Activated naive CD8-positive, alpha-beta T cell treated with anti-CD3 and anti-CD28 coated beads, Interleukin-2, amount 10 ng/mL, durations not matched to agents 7 days and 5 days (primary cell): ENCODE measurements around the gene COLEC12. TPM values are rescaled to one million over a fixed set of nuclear protein-coding genes. Genes with fewer than 3 reads are reported as not detected.

Experiments used
- ATAC-seq: fragments of 150-1000 bp; cut with Tn5 transposase; one replicate; pipeline ENCODE4 v1.10.0; 2021; ENCODE audit warnings: low read depth, moderate library complexity
- POLR2A ChIA-PET: fragments of 350-600 bp; sonication (Branson Sonifier 250); formaldehyde crosslinking; loops from one replicate; lab custom pipeline; 2021; ENCODE audit warnings: antibody characterized with exemption; lab: Charles Lee
- DNase-seq: peaks from one replicate; pipeline ENCODE4 v3.0.0; 2021
- H3K27ac Mint-ChIP-seq: one replicate; pipeline ENCODE4 v1.8.0; 2022; ENCODE audit warnings: mild to moderate bottlenecking, mixed read lengths
- H3K27me3 Mint-ChIP-seq: one replicate; pipeline ENCODE4 v1.8.0; 2022; ENCODE audit warnings: mild to moderate bottlenecking, moderate library complexity, mixed read lengths
- H3K36me3 Mint-ChIP-seq: one replicate; pipeline ENCODE4 v1.8.0; 2021; ENCODE audit warnings: mild to moderate bottlenecking, mixed read lengths
- H3K4me1 Mint-ChIP-seq: one replicate; pipeline ENCODE4 v1.8.0; 2021; ENCODE audit warnings: mixed read lengths
- H3K4me3 Mint-ChIP-seq: one replicate; pipeline ENCODE4 v1.8.0; 2022; ENCODE audit warnings: mild to moderate bottlenecking, moderate library complexity, mixed read lengths
- H3K9me3 Mint-ChIP-seq: one replicate; pipeline ENCODE4 v1.8.0; 2021; ENCODE audit warnings: mixed read lengths
- total RNA-seq, 2 experiments: library from RNA; stranded (reverse); gene quantifications; one replicate each; pipeline ENCODE4 v1.2.3, GENCODE V29; 2021

The COLEC12 gene
- total RNA-seq, 2 experiments from 2014 or later = 0.06 to 0.11 TPM

DNA sequence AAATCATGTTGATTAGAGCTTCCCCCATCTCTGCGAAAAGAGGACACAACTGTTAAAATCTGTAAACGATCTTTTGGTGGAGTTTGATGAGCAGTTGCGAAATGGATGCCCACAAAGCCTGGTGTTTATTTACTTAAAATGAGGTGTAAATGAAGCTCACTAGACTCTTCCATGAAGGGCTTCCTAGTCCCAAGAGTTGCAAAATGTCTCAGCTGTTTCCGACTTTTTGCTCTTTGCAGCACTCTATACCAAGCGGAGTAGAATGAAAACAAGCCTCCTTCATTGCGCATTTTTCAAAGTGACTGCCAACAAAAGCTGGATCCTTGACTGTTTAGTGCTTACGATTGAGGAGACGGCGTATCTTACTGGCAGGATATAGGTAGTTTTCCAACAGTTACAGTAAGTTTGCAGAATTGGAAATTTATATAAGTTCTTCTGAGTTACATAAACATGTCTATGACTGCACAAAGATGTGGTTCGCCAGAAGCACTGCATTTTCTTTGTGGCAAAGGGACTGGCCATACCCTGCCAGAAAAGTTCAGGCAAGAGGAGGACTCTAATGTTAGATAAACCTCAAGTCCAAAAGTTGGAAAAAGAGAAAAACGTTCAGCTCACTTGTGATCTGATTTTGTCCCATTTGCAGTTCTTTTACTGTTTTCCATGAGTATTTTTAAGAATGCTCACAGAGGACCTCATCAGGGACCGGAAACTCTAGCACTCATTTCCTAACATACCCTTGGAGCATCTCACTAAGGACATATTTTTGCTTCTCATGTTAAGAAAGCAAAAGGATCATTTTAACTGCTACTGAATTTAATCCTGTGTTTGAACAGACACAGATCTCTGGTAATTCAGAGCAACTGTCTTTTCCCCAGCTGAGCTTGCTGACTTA lies 42.7 kb downstream of the COLEC12 start:
- H3K27ac Mint-ChIP-seq = no peak overlapping the region
- H3K36me3 Mint-ChIP-seq = no peaks in the 10 kb centered on the region
- POLR2A ChIA-PET = no interaction called here
- ATAC-seq = no peak
- no peak overlapping the region for H3K4me3 Mint-ChIP-seq
- DNase-seq = no peak
- no peaks in the 10 kb centered on the region for H3K4me1 Mint-ChIP-seq
- H3K27me3 Mint-ChIP-seq = peaks cover 15% of the 10 kb centered on the region
- peaks cover 2% of the 10 kb centered on the region for H3K9me3 Mint-ChIP-seq

- H3K4me3 Mint-ChIP-seq = no peak overlapping the region
These were observed 43.4 kb downstream of the COLEC12 start for GRCh38 chr18:457140-457519.

DNA sequence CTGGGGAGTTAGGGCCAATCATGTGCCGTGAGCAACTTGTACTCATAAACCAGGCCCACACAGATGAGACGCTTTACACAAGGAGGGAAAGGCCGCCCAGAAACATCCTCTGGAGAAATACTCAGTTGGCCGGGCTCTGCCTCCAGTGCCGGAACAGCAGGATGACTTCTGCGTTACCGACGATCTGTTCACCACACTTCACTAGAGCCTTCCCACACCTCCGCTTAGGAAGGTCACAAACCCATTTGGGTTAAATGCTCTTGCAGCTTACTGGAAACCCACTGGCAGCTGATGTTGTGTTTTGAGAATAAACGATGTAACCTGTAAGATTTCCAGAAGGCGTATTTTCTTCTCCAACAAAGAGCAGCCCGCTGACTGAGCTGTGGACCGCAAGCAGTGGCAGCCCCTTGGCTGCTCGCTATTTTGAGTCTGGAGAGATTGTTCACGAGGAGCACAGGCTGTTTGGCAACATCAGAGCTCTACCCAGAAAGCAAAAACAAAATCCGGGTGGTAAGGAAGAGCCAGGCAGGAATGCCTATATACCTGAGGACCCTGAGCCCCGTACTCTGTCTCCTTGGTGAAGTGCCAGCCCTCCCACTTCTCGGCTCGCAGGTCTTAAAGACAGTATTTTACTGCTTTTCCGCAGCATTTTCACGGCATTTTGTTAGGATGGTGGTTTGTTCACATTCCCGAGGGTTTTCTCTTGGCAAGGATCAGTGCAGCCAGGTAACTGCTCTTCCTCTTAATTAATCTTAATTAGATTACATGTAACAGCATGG lies 44.0 kb downstream of the COLEC12 start:
- Mint-ChIP-seq H3K27me3 (peaks cover 6% of the 10 kb centered on the region), H3K4me1 (no peaks in the 10 kb centered on the region), H3K9me3 (peaks cover 2% of the 10 kb centered on the region), H3K36me3 (no peaks in the 10 kb centered on the region), H3K4me3 (no peak overlapping the region), H3K27ac (no peak overlapping the region)
- DNase-seq = no peak
- no peak for ATAC-seq
- POLR2A ChIA-PET = no interaction called here

More at GRCh38 chr18:457140-457519, 43.4 kb downstream of the COLEC12 start:
- ATAC-seq (no peak), DNase-seq (no peak)
- Mint-ChIP-seq H3K27ac (no peak overlapping the region), H3K9me3 (peaks cover 2% of the 10 kb centered on the region), H3K4me1 (no peaks in the 10 kb centered on the region), H3K36me3 (no peaks in the 10 kb centered on the region), H3K27me3 (peaks cover 10% of the 10 kb centered on the region)
- POLR2A ChIA-PET = no interaction called here

GRCh38 chr18:453400-453799 lies 47.1 kb downstream of the COLEC12 start:
- no peak overlapping the region for H3K27ac Mint-ChIP-seq
- DNase-seq = no peak
- no peak for ATAC-seq
- POLR2A ChIA-PET = no interaction called here
- H3K4me1 Mint-ChIP-seq = no peaks in the 10 kb centered on the region
- H3K36me3 Mint-ChIP-seq = no peaks in the 10 kb centered on the region
- H3K4me3 Mint-ChIP-seq = no peak overlapping the region
- H3K9me3 Mint-ChIP-seq = peaks cover 6% of the 10 kb centered on the region
- peaks cover 2% of the 10 kb centered on the region for H3K27me3 Mint-ChIP-seq

DNA sequence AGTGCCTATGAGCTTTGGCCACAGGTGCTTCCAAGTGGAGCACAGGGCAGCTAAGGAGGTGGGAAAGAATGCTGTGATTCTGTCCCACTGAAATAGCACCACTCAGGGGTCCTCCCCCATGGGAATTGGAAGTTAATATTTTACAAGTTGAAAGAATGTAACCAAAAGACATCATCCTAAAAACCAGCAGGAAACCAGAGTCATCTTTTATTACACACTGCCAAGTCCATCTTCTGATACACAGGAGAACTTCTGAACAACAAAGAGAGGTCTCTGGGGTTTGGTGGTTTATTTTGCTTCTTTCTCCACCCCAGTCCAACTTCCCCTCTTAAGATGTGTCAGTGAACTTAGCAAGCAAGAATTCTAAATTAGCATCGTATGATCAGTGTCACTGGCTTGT lies 47.7 kb downstream of the COLEC12 start:
- peaks cover 2% of the 10 kb centered on the region for H3K27me3 Mint-ChIP-seq

DNA sequence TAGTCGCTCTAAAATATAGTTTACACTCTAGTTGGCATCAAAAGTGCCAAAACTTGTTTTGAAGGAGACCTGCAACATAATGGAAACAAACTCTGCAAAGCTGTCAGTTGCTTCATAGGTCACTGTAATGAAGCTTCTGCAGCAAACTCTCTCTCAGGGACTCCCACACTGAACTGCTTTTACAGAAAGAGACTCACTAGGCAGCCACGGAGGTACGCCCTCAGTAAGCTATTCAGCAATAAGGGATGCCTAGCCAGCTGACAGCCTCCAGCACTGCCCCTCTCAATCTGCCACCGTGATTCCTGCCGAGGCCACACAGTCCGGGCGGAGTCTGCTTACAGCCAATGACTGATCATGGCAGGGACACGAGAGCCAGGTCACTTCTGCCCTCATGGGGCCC lies 51.1 kb downstream of the COLEC12 start:
- no peak overlapping the region for H3K27ac Mint-ChIP-seq
- no peaks in the 10 kb centered on the region for H3K27me3 Mint-ChIP-seq
- DNase-seq (no peak), ATAC-seq (no peak)
- H3K9me3 Mint-ChIP-seq = peaks cover 4% of the 10 kb centered on the region
- no peaks in the 10 kb centered on the region for H3K4me1 Mint-ChIP-seq
- H3K36me3 Mint-ChIP-seq = no peaks in the 10 kb centered on the region
- no peak overlapping the region for H3K4me3 Mint-ChIP-seq
- POLR2A ChIA-PET = no interaction called here

More for the DNA sequence above, 47.7 kb downstream of the COLEC12 start:
- ATAC-seq (no peak), DNase-seq (no peak)
- no peak overlapping the region for H3K4me3 Mint-ChIP-seq
- H3K9me3 Mint-ChIP-seq = peaks cover 6% of the 10 kb centered on the region
- H3K27ac Mint-ChIP-seq = no peak overlapping the region
- no peaks in the 10 kb centered on the region for H3K36me3 Mint-ChIP-seq
- POLR2A ChIA-PET = no interaction called here
- no peaks in the 10 kb centered on the region for H3K4me1 Mint-ChIP-seq

- peaks cover 4% of the 10 kb centered on the region for H3K9me3 Mint-ChIP-seq
- POLR2A ChIA-PET = no interaction called here
These were observed 52.2 kb downstream of the COLEC12 start for GRCh38 chr18:448116-448790.

GRCh38 chr18:446941-447560 lies 53.5 kb downstream of the COLEC12 start:
- no peak overlapping the region for H3K27ac Mint-ChIP-seq
- H3K9me3 Mint-ChIP-seq = peaks cover 4% of the 10 kb centered on the region
- no peak overlapping the region for H3K4me3 Mint-ChIP-seq
- POLR2A ChIA-PET = no interaction called here
- ATAC-seq = no peak
- H3K36me3 Mint-ChIP-seq = no peaks in the 10 kb centered on the region
- no peaks in the 10 kb centered on the region for H3K4me1 Mint-ChIP-seq
- no peaks in the 10 kb centered on the region for H3K27me3 Mint-ChIP-seq
- no peak for DNase-seq

More at GRCh38 chr18:448116-448790, 52.2 kb downstream of the COLEC12 start:
- H3K4me1 Mint-ChIP-seq = no peaks in the 10 kb centered on the region
- no peak for DNase-seq
- no peak overlapping the region for H3K27ac Mint-ChIP-seq
- no peaks in the 10 kb centered on the region for H3K27me3 Mint-ChIP-seq
- H3K4me3 Mint-ChIP-seq = no peak overlapping the region
- ATAC-seq = no peak
- H3K36me3 Mint-ChIP-seq = no peaks in the 10 kb centered on the region

DNA sequence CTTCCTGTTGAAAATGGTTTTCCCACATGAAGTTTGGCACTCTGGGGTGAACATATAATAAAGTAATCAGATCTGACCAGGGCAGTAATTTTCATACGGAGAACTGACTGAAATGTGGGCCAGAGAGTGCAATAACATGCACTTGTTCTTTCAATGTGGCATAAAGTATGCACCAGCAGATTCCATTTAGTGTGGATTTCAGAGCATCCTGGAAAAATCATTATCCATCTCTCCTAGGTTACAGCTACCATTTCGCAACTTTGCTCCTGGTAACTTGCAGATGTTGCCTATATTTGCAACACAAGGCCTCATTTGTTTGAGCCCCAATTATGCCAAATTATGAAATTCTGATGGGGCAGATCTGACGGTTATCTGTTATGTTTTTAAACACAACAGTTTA lies 55.4 kb downstream of the COLEC12 start:
- Mint-ChIP-seq H3K4me1 (no peaks in the 10 kb centered on the region), H3K27me3 (no peaks in the 10 kb centered on the region), H3K36me3 (no peaks in the 10 kb centered on the region), H3K4me3 (no peak overlapping the region), H3K9me3 (no peaks in the 10 kb centered on the region), H3K27ac (no peak overlapping the region)
- POLR2A ChIA-PET = no interaction called here
- DNase-seq = no peak
- no peak for ATAC-seq

DNA sequence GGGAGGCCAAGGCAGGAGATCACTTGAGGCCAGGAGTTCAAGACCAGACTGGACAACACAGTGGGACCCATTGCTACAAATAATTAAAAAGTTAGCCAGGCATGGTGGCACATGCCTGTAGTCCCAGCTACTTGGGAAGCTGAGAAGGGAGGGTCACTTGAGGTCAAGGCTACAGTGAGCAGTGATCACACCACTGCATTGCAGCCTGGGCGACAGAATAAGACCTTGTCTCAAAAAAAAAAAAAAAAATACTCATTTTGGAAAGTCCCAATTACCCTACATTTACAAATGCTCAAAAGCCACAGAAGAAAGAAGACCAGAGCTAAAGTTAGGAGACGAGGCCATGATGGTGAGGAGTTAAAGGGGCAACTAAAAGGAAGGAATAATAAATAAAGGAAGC lies 61.9 kb downstream of the COLEC12 start:
- Mint-ChIP-seq H3K4me1 (no peaks in the 10 kb centered on the region), H3K4me3 (no peak overlapping the region), H3K27ac (no peak overlapping the region), H3K36me3 (no peaks in the 10 kb centered on the region), H3K27me3 (peaks cover 7% of the 10 kb centered on the region), H3K9me3 (no peaks in the 10 kb centered on the region)
- no peak for DNase-seq
- POLR2A ChIA-PET = no interaction called here
- ATAC-seq = no peak

- Mint-ChIP-seq H3K9me3 (no peaks in the 10 kb centered on the region), H3K27ac (no peak overlapping the region)
These were observed 64.6 kb downstream of the COLEC12 start for GRCh38 chr18:435940-436339.

DNA sequence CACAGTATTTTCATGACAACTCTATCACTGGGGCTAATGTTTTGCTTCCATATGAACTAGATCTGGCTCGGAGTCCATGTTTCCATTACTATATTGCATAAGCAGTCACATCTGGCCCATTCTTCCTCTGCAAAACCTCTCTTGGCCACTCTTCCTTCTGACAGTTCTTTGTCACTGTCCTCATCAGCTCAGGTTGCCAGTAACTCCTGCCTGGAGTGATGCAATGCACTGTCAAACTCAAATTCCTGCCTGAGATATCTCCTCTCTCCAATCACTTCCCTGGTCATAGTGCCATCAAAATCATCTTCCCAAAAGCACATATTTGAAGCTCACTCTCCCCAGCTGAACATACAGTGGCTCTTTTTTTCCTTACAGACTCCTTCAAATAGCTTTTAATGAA lies 66.1 kb downstream of the COLEC12 start:
- ATAC-seq (no peak), DNase-seq (no peak)
- no peaks in the 10 kb centered on the region for H3K36me3 Mint-ChIP-seq
- POLR2A ChIA-PET = no interaction called here
- no peak overlapping the region for H3K27ac Mint-ChIP-seq
- peaks cover 11% of the 10 kb centered on the region for H3K27me3 Mint-ChIP-seq
- H3K9me3 Mint-ChIP-seq = no peaks in the 10 kb centered on the region
- no peaks in the 10 kb centered on the region for H3K4me1 Mint-ChIP-seq
- no peak overlapping the region for H3K4me3 Mint-ChIP-seq

More at GRCh38 chr18:435940-436339, 64.6 kb downstream of the COLEC12 start:
- Mint-ChIP-seq H3K27me3 (peaks cover 11% of the 10 kb centered on the region), H3K4me3 (no peak overlapping the region), H3K4me1 (no peaks in the 10 kb centered on the region), H3K36me3 (no peaks in the 10 kb centered on the region)
- POLR2A ChIA-PET = no interaction called here
- DNase-seq = no peak
- no peak for ATAC-seq

GRCh38 chr18:433960-434359 lies 66.5 kb downstream of the COLEC12 start:
- Mint-ChIP-seq H3K4me3 (no peak overlapping the region), H3K9me3 (no peaks in the 10 kb centered on the region), H3K27me3 (peaks cover 11% of the 10 kb centered on the region), H3K4me1 (no peaks in the 10 kb centered on the region), H3K36me3 (no peaks in the 10 kb centered on the region), H3K27ac (no peak overlapping the region)
- POLR2A ChIA-PET = no interaction called here
- DNase-seq (no peak), ATAC-seq (no peak)
